GM12878 (cell line): ENCODE results near the gene PPL. TPM values are rescaled to one million over a fixed set of nuclear protein-coding genes. Genes with fewer than 3 reads are reported as not detected.

Experiments used
- ATAC-seq: fragments of 200-7000 bp; cut with Tn5 transposase; 3 replicates; pipeline ENCODE4 v1.9.1; 2020; ENCODE audit warnings: mild to moderate bottlenecking, moderate library complexity
- BruUV-seq: library from RNA; stranded (reverse); fragments of 400-500 nt; replicated peaks from 2 replicates; lab custom pipeline; 2021; lab: Mats Ljungman, UMichigan
- CTCF ChIA-PET: fragments of 300-600 bp; sonication (Branson Sonifier 250); formaldehyde crosslinking; extraction: SDS; loops from one replicate; lab custom pipeline; 2021; ENCODE audit warnings: inconsistent platforms; lab: Yijun Ruan, JAX
- POLR2A ChIA-PET: fragments of 350-600 bp; formaldehyde crosslinking; extraction: SDS; loops from one replicate; lab custom pipeline; 2021; ENCODE audit warnings: inconsistent platforms; lab: Charles Lee
- RAD21 ChIA-PET: fragments of 300-600 bp; sonication (Branson Sonifier 250); formaldehyde crosslinking; loops from one replicate; lab custom pipeline; 2023; ENCODE audit warnings: antibody characterized with exemption; ENCODE audit not compliant: unreplicated experiment; lab: Charles Lee
- SMC1A ChIA-PET: fragments of 300-600 bp; sonication (Branson Sonifier 250); formaldehyde crosslinking; loops from one replicate; lab custom pipeline; 2023; ENCODE audit not compliant: unreplicated experiment, uncharacterized antibody; lab: Charles Lee
- DNase-seq: peaks from one replicate; pipeline ENCODE4 v3.0.0-alpha.2; 2011; ENCODE audit warnings: low read depth, low spot score
- FAIRE-seq: peaks from 3 replicates; lab custom pipeline; 2011; peaks lifted over from hg19 to GRCh38; lab: Jason Lieb, UNC
- H2AFZ ChIP-seq: 2 replicates; pipeline ENCODE4 v1.6.0; 2011; ENCODE audit warnings: low read depth, low read length, control low read depth; ENCODE audit not compliant: control insufficient read depth
- H3K27ac ChIP-seq: 2 replicates; pipeline ENCODE4 v1.5.1; 2011; ENCODE audit warnings: control low read depth; ENCODE audit not compliant: control insufficient read depth, insufficient read depth
- H3K27me3 ChIP-seq, 2 experiments: replicated peaks in 1 of 2; 2 replicates each; pipeline versions ENCODE4 v1.6.0 to v1.6.1; 2011; ENCODE audit warnings: low read length in 1 of 2; ENCODE audit not compliant: control insufficient read depth in 2 of 2, insufficient read depth in 2 of 2
- H3K36me3 ChIP-seq, 2 experiments: 2 replicates each; pipeline ENCODE4 v1.5.1; 2011; ENCODE audit warnings: low read length in 1 of 2; ENCODE audit not compliant: control insufficient read depth in 2 of 2, insufficient read depth in 2 of 2
- H3K4me1 ChIP-seq: 2 replicates; pipeline ENCODE4 v1.6.1; 2011; ENCODE audit warnings: mild to moderate bottlenecking, low read length, moderate library complexity, mixed read lengths; ENCODE audit not compliant: control insufficient read depth, insufficient read depth
- H3K4me2 ChIP-seq: 2 replicates; pipeline ENCODE4 v1.6.0; 2011; ENCODE audit warnings: control low read depth; ENCODE audit not compliant: control insufficient read depth, insufficient read depth
- H3K4me3 ChIP-seq: fragments of 200-600 bp; sonication (generic); 2 replicates; pipeline ENCODE4 v1.5.1; 2016
- H3K79me2 ChIP-seq: 2 replicates; pipeline ENCODE4 v1.6.0; 2011; ENCODE audit warnings: low read length; ENCODE audit not compliant: control insufficient read depth, insufficient read depth
- H3K9ac ChIP-seq: 2 replicates; pipeline ENCODE4 v1.8.0; 2011; ENCODE audit warnings: low read length, control low read depth, mixed read lengths; ENCODE audit not compliant: control insufficient read depth, insufficient read depth
- H3K9me3 ChIP-seq: replicated peaks from 3 replicates; pipeline ENCODE4 v1.5.1; 2011; ENCODE audit warnings: mild to moderate bottlenecking, low read length; ENCODE audit not compliant: control insufficient read depth, insufficient read depth
- H4K20me1 ChIP-seq: 2 replicates; pipeline ENCODE4 v1.6.0; 2011; ENCODE audit not compliant: control insufficient read depth, insufficient read depth
- CHD2 ChIP-seq: IDR thresholded peaks from 2 replicates; pipeline ENCODE4 v1.6.1; 2011; ENCODE audit warnings: low read depth, low read length, improper control_type of control experiment, borderline replicate concordance
- EZH2 ChIP-seq: IDR thresholded peaks from 2 replicates; pipeline ENCODE4 v1.6.1; 2012; ENCODE audit warnings: low read depth, mild to moderate bottlenecking, control low read depth, inconsistent platforms, low read length, borderline replicate concordance; ENCODE audit not compliant: control insufficient read depth
- HCFC1 ChIP-seq: fragments of 150-350 bp; IDR thresholded peaks from 2 replicates; pipeline ENCODE4 v1.6.1; 2014; ENCODE audit warnings: low read length
- KAT2A ChIP-seq: conservative IDR thresholded peaks from 2 replicates; pipeline ENCODE4 v1.6.1; 2011; ENCODE audit warnings: low read depth, low read length; ENCODE audit not compliant: control insufficient read depth
- MAX ChIP-seq: IDR thresholded peaks from 2 replicates; pipeline ENCODE4 v1.6.1; 2012; ENCODE audit warnings: low read depth, low read length, improper control_type of control experiment
- MEF2B ChIP-seq: fragments of 450-650 bp; IDR thresholded peaks from 2 replicates; pipeline ENCODE4 v1.6.1; 2018; ENCODE audit warnings: mild to moderate bottlenecking, moderate library complexity; ENCODE audit not compliant: partially characterized antibody, poor library complexity, severe bottlenecking
- RAD51 ChIP-seq: fragments of 450-650 bp; IDR thresholded peaks from 2 replicates; pipeline ENCODE4 v1.6.1; 2016; ENCODE audit warnings: moderate library complexity, mild to moderate bottlenecking, inconsistent platforms
- RCOR1 ChIP-seq: conservative IDR thresholded peaks from 2 replicates; pipeline ENCODE4 v1.6.1; 2012; ENCODE audit warnings: low read depth, low read length, improper control_type of control experiment
- RELA ChIP-seq: fragments of 450-650 bp; IDR thresholded peaks from 2 replicates; pipeline ENCODE4 v1.8.0; 2014; ENCODE audit warnings: borderline replicate concordance; ENCODE audit not compliant: partially characterized antibody
- SKIL ChIP-seq: fragments of 450-650 bp; IDR thresholded peaks from 2 replicates; pipeline ENCODE4 v1.6.1; 2017; ENCODE audit warnings: mild to moderate bottlenecking, low read depth, inconsistent platforms; ENCODE audit not compliant: poor library complexity, severe bottlenecking
- SREBF2 ChIP-seq: IDR thresholded peaks from 2 replicates; pipeline ENCODE4 v1.6.1; 2012; ENCODE audit warnings: mild to moderate bottlenecking, low read length
- SRF ChIP-seq, 2 experiments: IDR thresholded peaks; 2 replicates each; pipeline ENCODE4 v1.6.1; 2011; ENCODE audit warnings: low read depth in 2 of 2, low read length in 2 of 2, mild to moderate bottlenecking in 1 of 2, moderate library complexity in 1 of 2
- ZNF274 ChIP-seq: IDR thresholded peaks from one replicate; pipeline ENCODE4 v1.8.0; 2011; ENCODE audit not compliant: insufficient read length, insufficient read depth
- WGBS: methylation state at CpG from one replicate; pipeline ENCODE4 v1.1.6; 2016; ENCODE audit warnings: low lambda C conversion rate; ENCODE audit not compliant: insufficient replicate concordance, insufficient coverage; ENCODE audit errors: missing lambda C conversion rate; 5-methylcytosine and 5-hydroxymethylcytosine counted together
- in situ Hi-C: fragments of 300-500 bp; cut with MboI; formaldehyde crosslinking; loops from 9 replicates; pipeline ENCODE4 v1.14.3; 2018; ENCODE audit warnings: mixed read lengths
- intact Hi-C: fragments of 100-400 bp; cut with micrococcal nuclease; formaldehyde crosslinking; loops from one replicate; pipeline ENCODE4 v1.14.2; 2022; ENCODE audit not compliant: unreplicated experiment
- polyA plus RNA-seq, 11 experiments: library from polyadenylated mRNA; depleted of rRNA in 4 of 11; unstranded in 6 of 11; stranded (reverse) in 5 of 11; fragments of >200 nt; fragmentation: Nextera tagmentation in 4 of 11; fragmentation: Illumina TruSeq in 1 of 11; extraction: Ambion mirVana in 4 of 11; extraction: Trizol in 1 of 11; gene quantifications; 1 replicate in 1 of 11; 2 replicates in 10 of 11; pipeline versions ENCODE4 v1.2.1 to v1.2.3, GENCODE V29; 2011 to 2016; ENCODE audit warnings: inconsistent platforms in 2 of 11, missing spikeins in 2 of 11, low read depth in 1 of 11
- total RNA-seq, 4 experiments: library from RNA; depleted of rRNA in 3 of 4; stranded (reverse); fragments of >200 nt in 3 of 4; fragmentation: Illumina TruSeq in 1 of 4; extraction: Trizol in 1 of 4; gene quantifications; 2 replicates each; pipeline versions ENCODE4 v1.2.1 to v1.2.3, GENCODE V29; 2013 to 2021
- TF ChIP-seq, protein P1 (sequence below): IDR thresholded peaks from 2 replicates; pipeline ENCODE4 v1.6.1; 2011; ENCODE audit warnings: low read depth, low read length, improper control_type of control experiment, borderline replicate concordance
- TF ChIP-seq, protein P2 (sequence below): IDR thresholded peaks from 2 replicates; pipeline ENCODE4 v1.6.1; 2011; ENCODE audit warnings: low read depth, mild to moderate bottlenecking, low read length, moderate library complexity, borderline replicate concordance; ENCODE audit errors: extremely low read depth
- TF ChIP-seq, protein P3 (sequence below): fragments of 450-650 bp; formaldehyde crosslinking; IDR thresholded peaks from 2 replicates; pipeline ENCODE4 v1.5.0; 2022; ENCODE audit warnings: mild to moderate bottlenecking, missing genetic modification characterization

Gene PPL
- total and polyA plus RNA-seq, 10 of the 15 experiments (the other 5 are each of a cell fraction or from before 2014, with no cell fraction given) = 0.03 to 0.47 (median 0.05) TPM; not detected in 2

- ChIA-PET SMC1A (no interaction called here), RAD21 (interaction anchor here (0.8 kb wide), 1 partner anchor 152 kb away, joined by 3 read pairs; no protein-coding TSS in a partner anchor), CTCF (interaction anchor here (0.6 kb wide), 1 partner anchor 1083 kb away, joined by 3 read pairs; no protein-coding TSS in a partner anchor), POLR2A (no interaction called here)
- DNase-seq = no peak
- Histone ChIP-seq H3K4me2 (no peak overlapping the region), H4K20me1 (no peaks in the 10 kb centered on the region; the same call in 1 of the 2 replicates), H3K9me3 (no peaks in the 10 kb centered on the region), H3K4me1 (no peaks in the 10 kb centered on the region), H3K27me3 (peaks cover 3 to 12% of the 10 kb centered on the region in 2 experiments; a peak in 3 of 4 replicates), H3K4me3 (no peak overlapping the region), H3K9ac (no peak overlapping the region), H3K27ac (no peak overlapping the region), H3K36me3 (no peaks in the 10 kb centered on the region), H2AFZ (no peak overlapping the region), H3K79me2 (no peaks in the 10 kb centered on the region)
- intact Hi-C loops (no loop called here), in situ Hi-C loops (no loop called here)
- 31% methylated on average over 8 of the region's 8 CpGs for WGBS
- ATAC-seq = no peak
- TF ChIP-seq, protein P1, sequence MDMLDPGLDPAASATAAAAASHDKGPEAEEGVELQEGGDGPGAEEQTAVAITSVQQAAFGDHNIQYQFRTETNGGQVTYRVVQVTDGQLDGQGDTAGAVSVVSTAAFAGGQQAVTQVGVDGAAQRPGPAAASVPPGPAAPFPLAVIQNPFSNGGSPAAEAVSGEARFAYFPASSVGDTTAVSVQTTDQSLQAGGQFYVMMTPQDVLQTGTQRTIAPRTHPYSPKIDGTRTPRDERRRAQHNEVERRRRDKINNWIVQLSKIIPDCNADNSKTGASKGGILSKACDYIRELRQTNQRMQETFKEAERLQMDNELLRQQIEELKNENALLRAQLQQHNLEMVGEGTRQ = no peak
- no peak for TF ChIP-seq CHD2
- no peak for TF ChIP-seq RAD51
- TF ChIP-seq EZH2 = no peak
- no peak for TF ChIP-seq RELA
- TF ChIP-seq SREBF2 = no peak
- no peak for TF ChIP-seq ZNF274
- TF ChIP-seq RCOR1 = no peak
- TF ChIP-seq SRF (IDR thresholded peaks at IDR 0.05; ENCODE audit: low read depth in 2 of 2, low read length in 2 of 2) = no peak
- no peak for TF ChIP-seq MAX
- TF ChIP-seq, protein P2, sequence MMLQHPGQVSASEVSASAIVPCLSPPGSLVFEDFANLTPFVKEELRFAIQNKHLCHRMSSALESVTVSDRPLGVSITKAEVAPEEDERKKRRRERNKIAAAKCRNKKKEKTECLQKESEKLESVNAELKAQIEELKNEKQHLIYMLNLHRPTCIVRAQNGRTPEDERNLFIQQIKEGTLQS = no peak
- TF ChIP-seq, protein P3, sequence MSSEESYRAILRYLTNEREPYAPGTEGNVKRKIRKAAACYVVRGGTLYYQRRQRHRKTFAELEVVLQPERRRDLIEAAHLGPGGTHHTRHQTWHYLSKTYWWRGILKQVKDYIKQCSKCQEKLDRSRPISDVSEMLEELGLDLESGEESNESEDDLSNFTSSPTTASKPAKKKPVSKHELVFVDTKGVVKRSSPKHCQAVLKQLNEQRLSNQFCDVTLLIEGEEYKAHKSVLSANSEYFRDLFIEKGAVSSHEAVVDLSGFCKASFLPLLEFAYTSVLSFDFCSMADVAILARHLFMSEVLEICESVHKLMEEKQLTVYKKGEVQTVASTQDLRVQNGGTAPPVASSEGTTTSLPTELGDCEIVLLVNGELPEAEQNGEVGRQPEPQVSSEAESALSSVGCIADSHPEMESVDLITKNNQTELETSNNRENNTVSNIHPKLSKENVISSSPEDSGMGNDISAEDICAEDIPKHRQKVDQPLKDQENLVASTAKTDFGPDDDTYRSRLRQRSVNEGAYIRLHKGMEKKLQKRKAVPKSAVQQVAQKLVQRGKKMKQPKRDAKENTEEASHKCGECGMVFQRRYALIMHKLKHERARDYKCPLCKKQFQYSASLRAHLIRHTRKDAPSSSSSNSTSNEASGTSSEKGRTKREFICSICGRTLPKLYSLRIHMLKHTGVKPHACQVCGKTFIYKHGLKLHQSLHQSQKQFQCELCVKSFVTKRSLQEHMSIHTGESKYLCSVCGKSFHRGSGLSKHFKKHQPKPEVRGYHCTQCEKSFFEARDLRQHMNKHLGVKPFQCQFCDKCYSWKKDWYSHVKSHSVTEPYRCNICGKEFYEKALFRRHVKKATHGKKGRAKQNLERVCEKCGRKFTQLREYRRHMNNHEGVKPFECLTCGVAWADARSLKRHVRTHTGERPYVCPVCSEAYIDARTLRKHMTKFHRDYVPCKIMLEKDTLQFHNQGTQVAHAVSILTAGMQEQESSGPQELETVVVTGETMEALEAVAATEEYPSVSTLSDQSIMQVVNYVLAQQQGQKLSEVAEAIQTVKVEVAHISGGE (CRISPR knock-in tag) = no peak
- no peak for TF ChIP-seq HCFC1
- TF ChIP-seq MEF2B = no peak
- TF ChIP-seq KAT2A = no peak
- TF ChIP-seq SKIL = no peak
- no peak for FAIRE-seq
- no TSS peak for BruUV-seq
Observed at GRCh38 chr16:4933433-4933832, 3.5 kb downstream of the PPL start.
